Stimulated activated CD4-positive, alpha-beta T cell treated with anti-CD3 and anti-CD28 coated beads, Interleukin-2, amount 100 ng/mL, for 48 hours (primary cell): ENCODE measurements around the gene SLF1.
"Not testable (repeated sequence)": the region's sequence is repeated elsewhere in the genome, so short reads cannot be mapped to it uniquely, and the experiment has no call there.

Experiments
- DNase-seq, 2 donors: peaks; one replicate each; pipeline ENCODE4 v3.0.0-alpha.2; 2020

SLF1 gene

GRCh38 chr5:94618493-94619328 lies at the start of gene SLF1, which contains the start of gene KIAA0825:
Gene SLF1, plus strand, starts transcription at chr5:94618669. Its CDS starts 10,142 bp downstream, at chr5:94628811.
Gene KIAA0825, minus strand, starts transcription at chr5:94618604. Its CDS starts 81,478 bp downstream, at chr5:94537126.
- peak; percentile 77 to 82 for DNase-seq

DNA sequence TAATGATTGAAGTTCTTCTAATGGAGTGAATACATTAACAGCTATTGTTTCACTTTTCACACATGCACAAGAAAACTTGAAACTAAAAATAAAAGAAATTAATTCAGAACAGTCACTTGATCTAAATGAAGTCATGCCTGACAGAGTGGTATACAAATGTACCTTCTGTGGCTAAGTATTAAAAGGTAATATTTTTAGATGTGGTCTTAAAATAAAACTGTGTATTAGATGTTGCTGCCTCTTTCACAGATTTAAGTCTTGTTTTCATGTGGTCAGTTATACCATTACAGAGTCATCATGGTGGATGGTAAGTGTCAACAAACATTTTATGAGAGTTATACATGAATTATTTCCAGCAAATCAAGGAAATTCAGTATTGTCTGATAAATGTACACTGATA lies 47.1 kb upstream of the SLF1 start:
- no peak for DNase-seq

GRCh38 chr5:94573349-94573748 lies 45.1 kb upstream of the SLF1 start:
- DNase-seq = not testable (repeated sequence)

DNA sequence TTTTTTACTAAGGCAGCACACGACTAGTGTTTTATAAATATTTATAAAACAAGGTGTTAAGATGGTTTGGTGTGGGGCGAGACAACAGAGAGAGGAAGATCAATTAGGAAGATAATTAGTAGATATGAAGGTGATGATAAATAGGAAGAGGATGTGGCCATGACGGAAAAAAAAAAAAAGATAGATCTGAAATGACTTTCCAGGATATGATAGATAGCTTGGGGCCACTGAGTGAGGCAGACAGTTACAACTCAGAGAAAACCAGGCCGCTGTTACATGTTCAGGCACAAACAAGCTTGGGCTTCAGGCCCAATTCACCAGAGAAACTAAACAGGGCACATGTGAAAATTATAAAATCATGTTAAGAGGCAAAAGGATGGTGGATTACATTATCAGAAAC lies 43.3 kb upstream of the SLF1 start:
- DNase-seq = no peak

DNA sequence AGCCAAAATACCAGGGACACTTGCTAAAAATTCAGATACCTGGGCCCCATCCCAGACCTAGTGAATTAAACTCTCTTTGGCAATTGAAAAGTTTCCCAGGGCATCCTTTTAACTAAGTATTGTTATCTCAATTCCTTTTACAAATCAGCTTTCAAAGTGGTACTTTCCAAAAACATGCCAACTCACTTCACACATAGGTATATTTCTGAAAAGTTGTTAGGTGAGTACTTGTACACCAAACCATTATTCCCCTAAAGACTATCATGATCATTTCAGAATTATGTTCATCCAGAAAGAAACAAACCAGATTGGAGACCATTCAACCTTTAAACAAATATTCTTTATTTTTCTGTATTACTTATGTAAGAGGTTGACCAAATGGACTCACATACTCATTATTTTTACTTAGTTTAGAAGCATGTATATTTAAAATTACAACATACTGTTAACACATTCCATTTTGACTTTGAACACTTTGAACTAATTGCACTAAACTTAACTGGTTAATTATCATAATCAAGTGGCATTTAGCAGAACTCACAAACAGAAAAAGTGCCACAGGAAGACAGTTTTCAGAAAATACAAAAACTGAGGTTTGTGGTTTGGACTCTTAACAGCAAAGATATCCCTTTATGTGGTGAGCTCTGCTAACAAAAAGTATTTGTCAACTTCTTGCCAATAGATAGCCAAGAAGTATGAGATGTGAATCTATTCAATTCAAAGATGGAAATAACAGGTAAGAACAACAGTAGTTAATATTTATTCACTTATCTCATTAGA lies 40.8 kb upstream of the SLF1 start:
- no peak for DNase-seq

GRCh38 chr5:94595281-94595840 lies 23.1 kb upstream of the SLF1 start:
- no peak for DNase-seq

DNA sequence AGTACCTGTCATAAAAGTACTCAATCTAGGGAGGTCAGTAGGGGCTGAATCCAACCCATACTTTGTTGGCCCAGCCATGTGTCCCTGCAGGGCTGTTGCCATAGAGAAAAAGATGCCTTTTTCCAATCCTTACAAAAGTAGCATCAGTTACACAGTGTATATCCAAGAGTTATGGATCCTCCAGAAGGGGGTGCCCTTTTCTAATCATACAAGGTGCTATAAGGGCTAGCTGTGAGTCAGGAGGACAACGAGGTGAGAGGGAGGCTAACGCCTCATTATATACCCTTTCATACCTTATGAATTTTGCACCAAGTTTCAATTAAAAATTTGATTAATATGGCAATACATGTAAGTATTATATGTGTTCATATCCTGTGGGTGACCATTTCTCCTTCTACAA lies 4.9 kb upstream of the SLF1 start:
- DNase-seq = no peak

GRCh38 chr5:94614156-94614805 lies 4.2 kb upstream of the SLF1 start:
- DNase-seq = no peak

DNA sequence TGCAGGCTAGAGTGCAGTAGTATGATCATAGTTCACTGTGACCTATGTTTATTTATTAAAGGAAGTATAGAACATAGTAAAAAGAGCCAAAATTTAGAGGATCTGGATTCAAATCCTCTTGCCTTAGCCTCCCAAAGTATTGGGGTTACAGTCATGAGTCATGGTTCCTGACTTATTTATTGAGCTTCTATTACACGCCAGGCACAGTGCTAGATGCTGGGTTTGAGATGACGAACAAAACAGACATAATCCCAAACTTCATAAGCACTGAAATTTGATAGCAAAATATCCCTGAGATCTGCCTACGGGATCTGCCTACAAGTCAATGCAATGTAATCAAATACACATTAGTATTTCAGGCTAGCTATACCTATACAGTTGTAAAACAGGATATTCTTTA lies 2.6 kb upstream of the SLF1 start:
- DNase-seq = no peak

DNA sequence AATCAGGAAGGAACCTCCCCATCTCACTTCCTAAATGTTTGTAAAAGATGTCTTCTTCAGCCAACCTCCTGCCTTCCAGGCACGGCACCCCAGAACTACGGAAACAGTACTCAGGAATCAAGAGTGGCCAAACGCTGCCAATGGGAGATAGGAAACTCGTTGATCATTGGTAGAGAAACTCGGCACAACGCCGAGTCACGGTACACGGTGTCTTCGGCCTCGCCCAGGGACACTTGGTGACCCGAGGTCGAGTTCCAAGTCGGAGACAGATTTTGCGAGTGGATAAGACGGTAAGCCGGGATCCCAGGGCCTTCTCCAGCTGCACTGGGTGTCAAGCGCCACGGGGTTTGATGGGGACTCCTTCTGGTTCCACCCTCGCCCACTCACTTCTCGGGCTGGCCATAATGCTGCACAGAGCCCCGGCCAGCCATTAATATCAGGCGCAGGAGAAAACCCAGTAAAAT lies 408 bp upstream of the SLF1 start:
- no peak for DNase-seq

- no peak for DNase-seq
Measured at GRCh38 chr5:94620256-94620655, 1.8 kb downstream of the SLF1 start.

DNA sequence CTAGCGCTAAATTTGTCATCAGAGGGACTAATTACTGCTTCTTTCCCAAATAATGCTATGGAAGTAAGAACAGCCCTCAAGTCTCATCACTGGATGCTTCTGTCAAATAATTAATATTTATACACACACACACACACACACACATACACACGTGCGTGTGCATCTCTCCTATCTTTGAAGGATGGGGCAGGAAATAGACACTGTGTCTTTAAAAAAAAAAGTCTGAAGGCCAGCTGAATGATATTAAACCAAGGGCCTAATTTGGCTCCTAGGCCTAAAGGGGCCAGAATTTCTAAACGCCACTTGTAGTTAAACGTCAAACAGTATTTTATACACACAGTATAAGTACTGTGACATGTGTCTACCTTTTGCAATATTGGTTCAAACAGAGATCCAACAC lies 3.3 kb downstream of the SLF1 start:
- no peak for DNase-seq

DNA sequence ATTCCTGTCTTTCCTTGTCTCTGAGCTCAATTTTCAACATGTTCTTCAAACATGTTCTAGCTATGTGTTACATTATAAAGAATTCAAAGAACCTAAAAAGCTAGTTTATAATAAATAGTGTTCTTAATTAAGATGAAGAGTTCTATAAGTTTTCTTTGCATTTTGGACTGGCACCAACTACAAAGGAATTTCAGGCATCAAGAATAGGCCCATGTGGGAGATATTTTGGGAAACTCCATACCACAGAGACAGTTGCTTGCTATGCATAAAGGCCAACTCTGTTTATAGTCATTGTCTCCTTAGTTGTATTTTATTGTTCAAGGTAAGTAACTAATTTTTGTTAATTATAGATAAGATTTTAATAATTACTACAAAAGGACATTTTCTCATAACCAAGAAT lies 4.5 kb downstream of the SLF1 start:
- DNase-seq = no peak

DNA sequence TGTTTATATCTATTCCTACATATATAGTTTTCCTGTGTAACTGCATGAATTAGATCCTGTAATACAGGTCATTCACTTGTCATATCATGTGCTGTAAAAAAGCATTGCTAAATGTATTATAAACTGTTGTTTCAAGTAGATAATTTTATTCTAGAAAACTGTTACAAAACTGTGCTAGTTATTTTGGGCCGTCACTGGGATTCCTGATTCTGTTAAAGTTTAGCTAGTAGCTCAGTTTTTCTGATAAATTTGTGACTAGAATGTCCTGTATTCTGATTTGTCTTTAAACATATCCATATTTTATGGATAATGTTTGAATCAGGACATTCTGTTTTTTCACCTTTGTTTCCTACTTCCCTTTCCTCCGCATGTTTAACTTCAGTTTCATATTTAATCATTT lies 5.4 kb downstream of the SLF1 start:
- DNase-seq = no peak

DNA sequence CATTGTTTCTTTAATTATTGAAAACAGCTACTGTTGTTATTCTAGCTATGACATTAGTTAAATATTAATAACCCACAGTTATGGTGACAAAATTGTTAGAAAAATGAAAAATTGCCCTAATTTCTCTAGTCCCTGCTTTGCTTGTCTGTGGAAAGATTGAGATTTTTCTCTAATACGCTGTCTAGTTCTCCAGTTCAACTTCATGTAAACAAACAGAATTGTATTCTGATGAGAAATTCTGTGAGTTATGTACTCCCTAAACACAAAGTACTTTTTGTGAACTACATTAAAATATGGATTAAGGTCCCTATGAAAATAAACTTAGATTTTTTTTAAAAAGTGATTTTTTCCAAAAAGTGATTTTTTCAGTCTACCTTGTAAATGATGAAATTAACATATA lies 8.7 kb downstream of the SLF1 start:
- DNase-seq = no peak

DNA sequence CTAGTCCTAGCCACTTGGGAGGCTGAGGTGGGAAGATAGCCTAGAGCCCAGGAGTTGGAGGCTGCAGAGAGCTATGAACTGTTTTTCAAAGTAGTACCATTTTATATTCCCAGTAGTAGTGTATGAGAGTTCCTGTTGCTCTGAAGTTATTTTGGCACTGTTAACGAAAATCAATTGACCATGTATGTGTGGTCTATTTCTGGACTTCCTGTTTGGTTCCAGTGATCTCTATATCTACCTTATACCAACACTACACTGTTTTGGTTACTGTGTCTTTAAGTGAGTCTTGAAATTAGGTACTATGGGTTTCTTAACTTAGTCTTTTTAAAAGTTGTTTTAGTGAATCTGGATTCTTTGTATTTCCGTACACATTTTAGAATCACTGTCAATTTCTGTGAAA lies 13.6 kb downstream of the SLF1 start:
- no peak for DNase-seq

- no peak for DNase-seq
Measured at GRCh38 chr5:94640176-94640575, 21.7 kb downstream of the SLF1 start.

GRCh38 chr5:94645053-94645452 lies 26.6 kb downstream of the SLF1 start:
- no peak for DNase-seq

DNA sequence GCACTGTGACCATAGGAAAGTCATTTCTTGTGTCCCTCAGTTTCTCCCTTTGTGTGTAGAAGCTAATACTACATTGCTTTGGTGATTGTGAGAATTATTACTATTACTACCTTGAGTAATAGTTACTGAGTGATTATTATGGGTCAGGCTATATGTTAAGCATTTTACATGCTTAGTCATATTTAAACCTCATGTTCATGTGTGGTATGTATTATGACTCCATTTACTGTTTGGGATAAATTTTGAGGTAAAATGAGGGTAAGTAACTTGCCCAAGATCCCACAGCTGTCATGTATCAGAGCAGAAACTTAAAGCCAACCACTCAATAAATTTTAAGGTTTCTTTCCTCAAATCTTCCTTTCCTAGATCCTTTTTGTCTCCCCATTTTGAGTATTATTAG lies 28.3 kb downstream of the SLF1 start:
- DNase-seq = no peak

DNA sequence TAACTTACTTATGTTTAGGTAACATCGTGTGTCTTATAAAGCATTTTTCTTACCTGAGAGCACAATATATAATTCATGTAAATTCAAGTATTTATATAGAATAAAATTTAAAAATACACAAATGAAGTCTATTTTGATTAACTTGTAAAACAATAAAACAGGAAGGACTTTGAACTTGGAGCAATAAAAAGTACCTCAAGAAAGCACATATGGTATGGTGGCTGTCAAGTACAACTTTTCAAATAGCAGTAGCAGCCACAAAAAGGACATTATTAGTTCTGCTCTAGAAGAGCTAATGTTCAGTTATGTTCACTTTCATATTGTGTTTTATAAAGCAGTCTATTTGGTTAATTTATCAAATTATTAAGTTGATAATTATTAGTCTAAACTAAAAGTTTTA lies 31.4 kb downstream of the SLF1 start:
- DNase-seq = no peak

DNA sequence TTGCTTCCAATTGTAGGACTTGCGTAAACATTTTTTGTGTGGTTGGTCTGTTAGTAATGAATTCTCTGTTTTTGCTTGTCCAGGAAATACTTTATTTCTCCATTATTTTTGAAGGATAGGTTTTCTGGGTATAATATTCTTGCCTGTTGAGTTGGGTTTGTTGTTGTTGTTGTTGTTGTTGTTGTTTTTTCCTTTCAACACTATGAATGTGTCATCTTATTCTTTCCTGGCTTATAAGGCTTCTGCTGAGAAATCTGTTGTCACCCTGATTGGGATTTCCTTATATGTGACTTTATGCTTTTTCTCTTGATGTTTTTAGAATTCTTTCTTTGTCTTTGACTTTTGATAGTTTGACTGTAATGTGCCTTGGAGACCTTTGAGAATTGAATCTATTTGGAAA lies 39.8 kb downstream of the SLF1 start:
- no peak for DNase-seq

DNA sequence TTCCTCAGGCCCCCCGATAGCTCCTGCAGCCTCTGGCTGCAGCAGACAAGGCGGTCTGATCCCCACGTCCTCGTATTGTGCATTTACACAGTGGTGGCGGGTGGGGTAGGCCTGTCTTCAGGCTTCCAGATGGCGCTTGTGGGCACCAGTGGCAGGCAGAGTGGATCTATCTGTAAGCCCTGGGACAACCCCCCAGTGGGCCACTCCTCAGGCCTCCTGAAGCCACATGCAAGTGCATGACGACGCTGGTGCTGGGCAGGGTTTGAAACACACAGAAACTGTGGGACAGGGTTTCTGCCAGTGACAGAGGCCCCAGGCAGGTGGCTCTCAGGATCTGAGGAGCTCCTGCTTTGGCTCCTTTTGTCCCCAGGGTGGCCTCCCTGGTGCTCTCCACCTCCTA lies 42.0 kb downstream of the SLF1 start:
- no peak for DNase-seq

DNA sequence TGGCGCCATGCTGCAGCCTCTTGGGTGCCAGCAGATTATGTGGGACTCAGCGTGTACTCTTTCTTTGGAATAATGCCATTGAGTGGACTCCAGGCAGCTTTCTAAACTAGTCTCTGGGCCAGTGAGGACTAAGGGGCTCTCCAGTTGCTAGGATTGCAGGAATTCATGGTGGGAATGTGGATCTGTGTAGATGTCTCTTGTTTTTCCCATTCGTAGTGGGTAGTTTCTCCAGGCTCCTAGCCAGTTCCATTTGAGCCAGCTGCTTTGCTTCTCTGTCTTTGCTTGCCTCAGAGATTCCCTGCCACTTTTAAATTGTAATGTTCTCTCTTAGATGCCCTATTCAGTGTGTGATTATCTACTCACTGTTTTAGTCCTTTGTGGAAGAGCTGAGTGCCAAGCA lies 42.6 kb downstream of the SLF1 start:
- DNase-seq = no peak
